GM18502 (cell line): ENCODE results near the gene SEZ6.

Experiments
- ATAC-seq: cut with Tn5 transposase; IDR thresholded peaks from one replicate; pipeline ENCODE4 v1.9.1; 2021; ENCODE audit warnings: mild to moderate bottlenecking; ENCODE audit not compliant: unreplicated experiment, poor library complexity

Gene SEZ6

GRCh38 chr17:28983286-28984230 lies 22.3 kb downstream of the SEZ6 start:
- ATAC-seq, result no peak

GRCh38 chr17:28982131-28982793 lies 23.6 kb downstream of the SEZ6 start:
- no peak for ATAC-seq

- ATAC-seq, result no peak
Observed at GRCh38 chr17:28978356-28978964, 27.4 kb downstream of the SEZ6 start.

- no peak for ATAC-seq
Observed at GRCh38 chr17:28977659-28978355, 28.0 kb downstream of the SEZ6 start.

- no peak for ATAC-seq
Observed at GRCh38 chr17:28975646-28976045, 30.2 kb downstream of the SEZ6 start.

- no peak for ATAC-seq
Observed at GRCh38 chr17:28975031-28975430, 30.8 kb downstream of the SEZ6 start.

- no peak for ATAC-seq
Observed at GRCh38 chr17:28974451-28974850, 31.4 kb downstream of the SEZ6 start.

GRCh38 chr17:28973425-28973824 lies 32.4 kb downstream of the SEZ6 start:
- no peak for ATAC-seq

- no peak for ATAC-seq
Observed at GRCh38 chr17:28972437-28972836, 33.4 kb downstream of the SEZ6 start.

GRCh38 chr17:28970879-28971278 lies 35.0 kb downstream of the SEZ6 start:
- ATAC-seq, result no peak

GRCh38 chr17:28969706-28970393 lies 36.0 kb downstream of the SEZ6 start:
- ATAC-seq, result no peak

- ATAC-seq, result no peak
Observed at GRCh38 chr17:28968914-28969295, 36.9 kb downstream of the SEZ6 start.

GRCh38 chr17:28968231-28968913 lies 37.5 kb downstream of the SEZ6 start:
- no peak for ATAC-seq

- ATAC-seq, result no peak
Observed at GRCh38 chr17:28967221-28968135, 38.4 kb downstream of the SEZ6 start.

- ATAC-seq, result no peak
Observed at GRCh38 chr17:28963841-28964240, 42.0 kb downstream of the SEZ6 start.

GRCh38 chr17:28963055-28963611 lies 42.7 kb downstream of the SEZ6 start:
- ATAC-seq, result no peak

GRCh38 chr17:28961391-28961790 lies 44.4 kb downstream of the SEZ6 start:
- no peak for ATAC-seq
